K562 (cell line): ENCODE results near the gene ALDH16A1. TPM values are rescaled to one million over a fixed set of nuclear protein-coding genes. Genes with fewer than 3 reads are reported as not detected.

Experiments
- BCOR ChIP-seq: fragments of 450-650 bp; IDR thresholded peaks from 2 replicates; pipeline ENCODE4 v1.6.1; 2016
- CREB3L1 ChIP-seq: fragments of 450-650 bp; IDR thresholded peaks from 2 replicates; pipeline ENCODE4 v1.6.1; 2014; ENCODE audit warnings: low read depth, mild to moderate bottlenecking, moderate library complexity, borderline replicate concordance
- GTF2E2 ChIP-seq: fragments of 200-800 bp; sonication (Bioruptor generic); IDR thresholded peaks from 2 replicates; pipeline ENCODE4 v1.6.1; 2016; ENCODE audit warnings: missing genetic modification characterization, missing compliant biosample characterization
- HMBOX1 ChIP-seq: sonication (generic); IDR thresholded peaks from 2 replicates; pipeline ENCODE4 v1.6.1; 2016
- KDM1A ChIP-seq, 2 experiments: fragments of 450-650 bp; IDR thresholded peaks; 2 replicates each; pipeline ENCODE4 v1.6.1; 2016; ENCODE audit warnings: mild to moderate bottlenecking in 2 of 2
- L3MBTL2 ChIP-seq: fragments of 450-650 bp; IDR thresholded peaks from 2 replicates; pipeline ENCODE4 v1.6.1; 2016; ENCODE audit warnings: mild to moderate bottlenecking, moderate library complexity
- MEF2A ChIP-seq: IDR thresholded peaks from 2 replicates; pipeline ENCODE4 v1.6.1; 2011; ENCODE audit warnings: low read depth, mild to moderate bottlenecking, low read length, moderate library complexity; ENCODE audit not compliant: control insufficient read depth
- MEIS2 ChIP-seq: fragments of 450-650 bp; IDR thresholded peaks from 2 replicates; pipeline ENCODE4 v1.6.1; 2014; ENCODE audit warnings: mild to moderate bottlenecking; ENCODE audit not compliant: partially characterized antibody
- MTA2 ChIP-seq: fragments of 450-650 bp; IDR thresholded peaks from 2 replicates; pipeline ENCODE4 v1.6.1; 2016; ENCODE audit warnings: low read depth
- MYBL2 ChIP-seq, 2 experiments: fragments of 450-650 bp in 1 of 2; sonication (generic) in 1 of 2; formaldehyde crosslinking in 1 of 2; IDR thresholded peaks; 2 replicates each; pipeline versions ENCODE4 v1.6.1 to v1.8.1; 2017 to 2022; ENCODE audit warnings: borderline replicate concordance in 1 of 2, inconsistent platforms in 1 of 2, low read depth in 1 of 2, mild to moderate bottlenecking in 1 of 2, missing genetic modification reagents in 1 of 2, moderate library complexity in 1 of 2
- REST ChIP-seq, 2 experiments: fragments of 450-650 bp; formaldehyde crosslinking in 1 of 2; IDR thresholded peaks; 2 replicates each; pipeline versions ENCODE4 v1.4.0 to v1.6.1; 2014 to 2020; ENCODE audit warnings: mild to moderate bottlenecking in 2 of 2, borderline replicate concordance in 1 of 2, low read depth in 1 of 2
- XRCC5 ChIP-seq: fragments of 200-400 bp; formaldehyde crosslinking; IDR thresholded peaks from 2 replicates; pipeline ENCODE4 v1.6.1; 2017; ENCODE audit warnings: low read depth, mild to moderate bottlenecking, low read length
- ZNF165 ChIP-seq: fragments of 250-450 bp; sonication (Bioruptor Pico); IDR thresholded peaks from 2 replicates; pipeline ENCODE4 v1.4.0; 2020; ENCODE audit warnings: borderline replicate concordance
- ZNF24 ChIP-seq: fragments of 450-650 bp; IDR thresholded peaks from 2 replicates; pipeline ENCODE4 v1.6.1; 2016
- ZNF639 ChIP-seq, 2 experiments: fragments of 200-800 bp in 1 of 2; sonication (Bioruptor generic) in 1 of 2; sonication (generic) in 1 of 2; formaldehyde crosslinking in 1 of 2; IDR thresholded peaks in 1 of 2; conservative IDR thresholded peaks in 1 of 2; 2 replicates each; pipeline versions ENCODE4 v1.5.0 to v1.6.1; 2016 to 2020; ENCODE audit warnings: missing compliant biosample characterization in 1 of 2, missing genetic modification characterization in 1 of 2, missing genetic modification reagents in 1 of 2
- polyA plus RNA-seq, 8 experiments: library from polyadenylated mRNA; depleted of rRNA in 4 of 8; stranded (reverse) in 5 of 8; unstranded in 3 of 8; fragments of >200 nt; fragmentation: Nextera tagmentation in 2 of 8; fragmentation: Illumina TruSeq in 1 of 8; extraction: Ambion mirVana in 2 of 8; extraction: Trizol in 1 of 8; gene quantifications; 2 replicates each; pipeline versions ENCODE4 v1.2.1 to v1.2.3, GENCODE V29; 2011 to 2014; ENCODE audit warnings: inconsistent platforms in 1 of 8, missing spikeins in 1 of 8
- total RNA-seq, 7 experiments: library from RNA; depleted of rRNA in 6 of 7; stranded (reverse); fragments of >200 nt in 6 of 7; fragmentation: Illumina TruSeq in 2 of 7; extraction: Trizol in 2 of 7; gene quantifications; 2 replicates each; pipeline versions ENCODE4 v1.2.1 to v1.2.3, GENCODE V29; 2011 to 2021; ENCODE audit warnings: low replicate concordance in 1 of 7

ALDH16A1 gene
- total and polyA plus RNA-seq, 9 of the 15 experiments (the other 6 are each of a cell fraction or from before 2014, with no cell fraction given) = 2.2 to 52.2 (median 7.6) TPM

GRCh38 chr19:49502866-49503581 lies 50.0 kb downstream of the ALDH16A1 start (continued):
- TF ChIP-seq ZNF639 (CRISPR knock-in tag; conservative IDR thresholded peaks at IDR 0.05 in 1 of 2, IDR thresholded peaks at IDR 0.05 in 1 of 2) (no peak), REST (IDR thresholded peaks at IDR 0.05; ENCODE audit: borderline replicate concordance) (peak; percentile 78), REST (CRISPR knock-in tag; IDR thresholded peaks at IDR 0.05; ENCODE audit: low read depth) (no peak), ZNF24 (no peak), MEF2A (no peak), CREB3L1 (no peak), GTF2E2 (no peak), KDM1A (IDR thresholded peaks at IDR 0.05) (no peak), MTA2 (0 out of 2 replicates have a peak, but pooled peaks have one; percentile 3), XRCC5 (no peak), HMBOX1 (no peak), L3MBTL2 (no peak), BCOR (peak; percentile 65), ZNF165 (CRISPR knock-in tag) (no peak), MEIS2 (no peak), MYBL2 (IDR thresholded peaks at IDR 0.05; ENCODE audit: low read depth) (no peak), MYBL2 (CRISPR knock-in tag; IDR thresholded peaks at IDR 0.05; ENCODE audit: borderline replicate concordance) (no peak)
